NT2/D1 (cell line): ENCODE measurements around the gene PPP1R7.

Source experiments
- SUZ12 ChIP-seq: IDR thresholded peaks from 2 replicates; pipeline ENCODE4 v1.6.1; 2011; ENCODE audit not compliant: insufficient read length, insufficient read depth; ENCODE audit errors: extremely low read depth
- YY1 ChIP-seq: IDR thresholded peaks from 2 replicates; pipeline ENCODE4 v1.6.1; 2011; ENCODE audit not compliant: insufficient read length, insufficient read depth
- ZNF274 ChIP-seq: IDR thresholded peaks from 2 replicates; pipeline ENCODE4 v1.6.1; 2011; ENCODE audit warnings: mild to moderate bottlenecking, low read depth, low read length

- TF ChIP-seq ZNF274 (no peak), YY1 (no peak), SUZ12 (no peak)
Observed at GRCh38 chr2:241138471-241138870, 11.8 kb upstream of the PPP1R7 start.
